ENCODE measurements around the gene OLFML3. TPM values are rescaled to one million over a fixed set of nuclear protein-coding genes. Genes with fewer than 3 reads are reported as not detected.
A peak's percentile ranks its signal among the peaks of the same experiment; 100 is the strongest.

Gene OLFML3
- total and polyA plus RNA-seq, 2 donors (not counting 1 experiment from before 2014, with no cell fraction given) = 0.32 TPM; not detected in 1

DNA sequence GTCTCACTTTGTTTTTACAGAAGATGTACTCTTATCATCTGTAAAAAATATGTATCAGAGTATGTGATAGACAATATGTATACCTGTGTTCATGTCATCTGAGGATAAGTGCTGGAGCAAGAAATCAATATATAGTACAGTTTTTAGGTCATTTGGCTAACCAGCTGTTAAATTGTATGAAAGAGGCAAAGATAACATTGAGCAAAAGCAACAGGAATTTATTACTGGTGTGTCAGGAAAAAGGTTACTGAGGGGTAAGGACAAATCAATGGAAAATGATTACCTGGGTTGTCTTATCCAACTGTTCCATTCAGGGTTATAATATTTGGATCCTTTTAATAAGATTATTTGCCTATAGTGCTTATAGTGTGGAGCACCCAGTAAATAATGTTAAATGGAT, 45.3 kb upstream of the OLFML3 start:
- no peak overlapping the region for H3K4me2 ChIP-seq (replicated peaks; ENCODE audit: low read depth, low read length, poor library complexity, severe bottlenecking)
- H3K9me3 Mint-ChIP-seq (ENCODE audit: insufficient read depth) = no peaks in the 10 kb centered on the region
- H3K79me2 ChIP-seq (ENCODE audit: control insufficient read depth, insufficient read depth, low read length) = peaks cover 93% of the 10 kb centered on the region
- H3K4me3 Mint-ChIP-seq = no peak overlapping the region
- H3K4me1 ChIP-seq (ENCODE audit: control insufficient read depth in 2 of 2, insufficient read depth in 2 of 2, low read length in 2 of 2) = peaks cover 33 to 34% of the 10 kb centered on the region in 2 donors
- POLR2A ChIA-PET = no interaction called here
- no peaks in the 10 kb centered on the region for H3K27me3 Mint-ChIP-seq
- DNase-seq = no peak
- H3K9ac ChIP-seq (ENCODE audit: low read length) = no peak overlapping the region
- H3K36me3 ChIP-seq (replicated peaks in 1 of 2; ENCODE audit: control extremely low read depth in 1 of 2, control insufficient read depth in 1 of 2, extremely low read depth in 1 of 2, insufficient read depth in 2 of 2, low read length in 1 of 2) = no peaks in the 10 kb centered on the region
- TF ChIP-seq EZH2 (IDR thresholded peaks at IDR 0.05; ENCODE audit: borderline replicate concordance, insufficient read depth, low read depth, low read length, poor library complexity, severe bottlenecking) = no peak
- TF ChIP-seq, protein P1, sequence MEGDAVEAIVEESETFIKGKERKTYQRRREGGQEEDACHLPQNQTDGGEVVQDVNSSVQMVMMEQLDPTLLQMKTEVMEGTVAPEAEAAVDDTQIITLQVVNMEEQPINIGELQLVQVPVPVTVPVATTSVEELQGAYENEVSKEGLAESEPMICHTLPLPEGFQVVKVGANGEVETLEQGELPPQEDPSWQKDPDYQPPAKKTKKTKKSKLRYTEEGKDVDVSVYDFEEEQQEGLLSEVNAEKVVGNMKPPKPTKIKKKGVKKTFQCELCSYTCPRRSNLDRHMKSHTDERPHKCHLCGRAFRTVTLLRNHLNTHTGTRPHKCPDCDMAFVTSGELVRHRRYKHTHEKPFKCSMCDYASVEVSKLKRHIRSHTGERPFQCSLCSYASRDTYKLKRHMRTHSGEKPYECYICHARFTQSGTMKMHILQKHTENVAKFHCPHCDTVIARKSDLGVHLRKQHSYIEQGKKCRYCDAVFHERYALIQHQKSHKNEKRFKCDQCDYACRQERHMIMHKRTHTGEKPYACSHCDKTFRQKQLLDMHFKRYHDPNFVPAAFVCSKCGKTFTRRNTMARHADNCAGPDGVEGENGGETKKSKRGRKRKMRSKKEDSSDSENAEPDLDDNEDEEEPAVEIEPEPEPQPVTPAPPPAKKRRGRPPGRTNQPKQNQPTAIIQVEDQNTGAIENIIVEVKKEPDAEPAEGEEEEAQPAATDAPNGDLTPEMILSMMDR (IDR thresholded peaks at IDR 0.05) = no peak
- no peak overlapping the region for H3K27ac Mint-ChIP-seq
- no peak overlapping the region for H3K27ac ChIP-seq (ENCODE audit: low read length in 2 of 2)
- no peak overlapping the region for H2AFZ ChIP-seq (ENCODE audit: insufficient read depth, low read depth, low read length, poor library complexity, severe bottlenecking)
- no peaks in the 10 kb centered on the region for H3K27me3 ChIP-seq (replicated peaks in 1 of 4; ENCODE audit: control extremely low read depth in 1 of 4, control insufficient read depth in 3 of 4, insufficient read depth in 4 of 4, low read length in 3 of 4)
- peaks cover 60% of the 10 kb centered on the region for H4K20me1 ChIP-seq (ENCODE audit: control insufficient read depth, insufficient read depth, low read length, poor library complexity, severe bottlenecking)
- no peak for ATAC-seq (ENCODE audit: low read depth)
- CTCF ChIA-PET = interaction anchor here (1.6 kb wide), 1 partner anchor 98 kb away, joined by 4 read pairs; no protein-coding TSS in a partner anchor
- no peak overlapping the region for H3K4me3 ChIP-seq (ENCODE audit: control extremely low read depth in 1 of 5, extremely low read depth in 1 of 5, insufficient read depth in 1 of 5, low read depth in 2 of 5, low read length in 4 of 5)
- H3K4me1 Mint-ChIP-seq = peaks cover 62% of the 10 kb centered on the region
- peaks cover 0 to 3% (median 0%) of the 10 kb centered on the region in 3 donors for H3K9me3 ChIP-seq (ENCODE audit: control extremely low read depth in 1 of 3, control insufficient read depth in 2 of 3, insufficient read depth in 1 of 3, low read length in 2 of 3)
- intact Hi-C loops (cut with micrococcal nuclease) = no loop called here

DNA sequence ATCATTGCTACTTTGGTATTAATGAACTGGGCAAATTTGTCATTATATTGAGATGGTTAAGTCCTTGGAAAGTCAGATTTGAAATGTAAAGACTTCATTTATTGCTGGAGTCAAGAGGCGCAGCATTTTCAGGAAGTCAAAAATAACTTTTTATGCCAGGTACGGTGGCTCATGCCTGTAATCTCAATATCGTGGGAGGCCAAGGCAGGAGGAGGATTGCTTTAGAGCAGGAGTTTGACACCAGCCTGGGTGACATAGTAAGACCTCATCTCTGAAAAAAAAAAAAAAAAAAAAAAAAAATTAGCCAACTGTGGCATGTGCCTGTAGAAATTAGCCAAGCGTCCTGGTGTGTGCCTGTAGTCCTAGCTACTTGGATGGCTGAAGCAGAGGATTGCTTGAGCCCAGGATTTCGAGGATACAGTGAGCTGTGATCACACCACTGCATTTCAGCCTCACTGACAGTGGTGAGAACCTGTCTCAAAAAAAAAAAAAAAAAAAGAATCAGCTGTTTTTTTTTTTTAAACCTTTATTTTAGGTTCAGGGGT, 44.7 kb upstream of the OLFML3 start:
- Mint-ChIP-seq H3K9me3 (ENCODE audit: insufficient read depth) (no peaks in the 10 kb centered on the region), H3K4me1 (peaks cover 68% of the 10 kb centered on the region), H3K27ac (no peak overlapping the region), H3K27me3 (no peaks in the 10 kb centered on the region), H3K4me3 (no peak overlapping the region)
- Histone ChIP-seq H3K4me3 (ENCODE audit: control extremely low read depth in 1 of 5, extremely low read depth in 1 of 5, insufficient read depth in 1 of 5, low read depth in 2 of 5, low read length in 4 of 5) (no peak overlapping the region), H4K20me1 (ENCODE audit: control insufficient read depth, insufficient read depth, low read length, poor library complexity, severe bottlenecking) (peaks cover 66% of the 10 kb centered on the region), H3K36me3 (replicated peaks in 1 of 2; ENCODE audit: control extremely low read depth in 1 of 2, control insufficient read depth in 1 of 2, extremely low read depth in 1 of 2, insufficient read depth in 2 of 2, low read length in 1 of 2) (no peaks in the 10 kb centered on the region), H3K9ac (ENCODE audit: low read length) (no peak overlapping the region), H2AFZ (ENCODE audit: insufficient read depth, low read depth, low read length, poor library complexity, severe bottlenecking) (no peak overlapping the region), H3K27ac (ENCODE audit: low read length in 2 of 2) (no peak overlapping the region), H3K4me1 (ENCODE audit: control insufficient read depth in 2 of 2, insufficient read depth in 2 of 2, low read length in 2 of 2) (peaks cover 33 to 34% of the 10 kb centered on the region in 2 donors), H3K4me2 (replicated peaks; ENCODE audit: low read depth, low read length, poor library complexity, severe bottlenecking) (peak overlapping the region; percentile 10), H3K9me3 (ENCODE audit: control extremely low read depth in 1 of 3, control insufficient read depth in 2 of 3, insufficient read depth in 1 of 3, low read length in 2 of 3) (peaks cover 0 to 3% (median 0%) of the 10 kb centered on the region in 3 donors), H3K27me3 (replicated peaks in 1 of 4; ENCODE audit: control extremely low read depth in 1 of 4, control insufficient read depth in 3 of 4, insufficient read depth in 4 of 4, low read length in 3 of 4) (no peaks in the 10 kb centered on the region), H3K79me2 (ENCODE audit: control insufficient read depth, insufficient read depth, low read length) (peaks cover 99% of the 10 kb centered on the region)
- no peak for TF ChIP-seq EZH2 (IDR thresholded peaks at IDR 0.05; ENCODE audit: borderline replicate concordance, insufficient read depth, low read depth, low read length, poor library complexity, severe bottlenecking)
- TF ChIP-seq, protein P1 (IDR thresholded peaks at IDR 0.05) = no peak
- intact Hi-C loops (cut with micrococcal nuclease) = no loop called here
- ChIA-PET CTCF (interaction anchor here (0.6 to 1.6 kb wide), 3 partner anchors 15 to 707 kb away, joined by 3 to 4 read pairs (median 4); no protein-coding TSS in a partner anchor), POLR2A (no interaction called here)
- 81% methylated on average over 2 of the region's 5 CpGs for WGBS (ENCODE audit: insufficient coverage)
- ATAC-seq (ENCODE audit: low read depth) (no peak), DNase-seq (no peak)

All from B cell (primary cell).